G401 (cell line): ENCODE measurements around the gene RTP1. TPM values are rescaled to one million over a fixed set of nuclear protein-coding genes. Genes with fewer than 3 reads are reported as not detected.
A peak's percentile ranks its signal among the peaks of the same experiment; 100 is the strongest.
"Not testable (repeated sequence)": the region's sequence is repeated elsewhere in the genome, so short reads cannot be mapped to it uniquely, and the experiment has no call there.

Source experiments
- DNase-seq: peaks from one replicate; pipeline ENCODE4 v3.0.0-alpha.2; 2015; ENCODE audit warnings: low spot score
- in situ Hi-C: cut with HindIII; loops from 2 replicates; pipeline ENCODE4 v1.10.0; 2016; ENCODE audit warnings: low sequenced_read_pairs, mixed read lengths
- total RNA-seq: library from RNA; depleted of rRNA; stranded (reverse); fragments of >200 nt; shearing (Covaris generic); gene quantifications from 2 replicates; pipeline ENCODE4 v1.2.3, GENCODE V29; 2014; rRNA removed

Gene RTP1
- total RNA-seq = not detected in 2 replicates

DNA sequence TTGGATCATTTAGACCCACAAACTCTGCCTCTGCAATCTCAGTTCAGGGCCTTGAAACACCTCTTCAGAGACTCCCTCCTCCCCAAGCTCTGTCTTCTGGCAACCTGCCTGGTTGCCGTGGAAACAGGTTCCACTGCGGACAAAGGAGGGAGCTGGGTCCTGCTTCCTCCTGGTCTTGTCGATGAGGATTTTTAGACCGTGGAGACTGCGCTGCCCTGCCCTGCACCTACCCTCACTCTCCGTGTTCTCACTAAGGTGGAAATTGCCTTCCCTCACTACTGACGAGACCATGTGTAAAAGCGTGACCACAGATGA lies at the start of gene RTP1:
Gene RTP1 (plus strand): TSS at position 152 of the 315 bp plus-strand sequence. CDS start 30 bp downstream, at position 182.
- in situ Hi-C loops = no loop called here
- DNase-seq = peak; percentile 36

- no peak for DNase-seq
- in situ Hi-C loops = no loop called here
These were observed 47.1 kb upstream of the RTP1 start for GRCh38 chr3:187150186-187150585.

DNA sequence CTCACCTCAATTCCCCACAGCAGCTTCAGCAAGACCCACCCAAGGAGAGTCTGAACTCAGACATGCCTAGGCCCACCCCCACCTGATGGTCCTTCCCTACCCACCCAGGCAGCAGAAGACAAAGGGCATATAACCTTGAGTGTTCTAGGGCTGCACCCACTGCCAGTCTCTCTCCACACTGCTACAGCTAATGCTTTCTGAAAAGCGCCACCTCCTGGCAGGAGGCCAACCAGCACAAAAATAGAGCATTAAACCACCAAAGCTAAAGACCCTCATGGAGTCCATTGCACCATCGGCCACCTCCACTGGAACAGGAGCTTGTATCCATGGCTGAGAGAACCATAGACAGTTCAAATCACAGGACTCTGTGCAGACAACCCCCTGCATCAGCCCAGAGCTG lies 46.7 kb upstream of the RTP1 start:
- DNase-seq = no peak
- in situ Hi-C loops = no loop called here

DNA sequence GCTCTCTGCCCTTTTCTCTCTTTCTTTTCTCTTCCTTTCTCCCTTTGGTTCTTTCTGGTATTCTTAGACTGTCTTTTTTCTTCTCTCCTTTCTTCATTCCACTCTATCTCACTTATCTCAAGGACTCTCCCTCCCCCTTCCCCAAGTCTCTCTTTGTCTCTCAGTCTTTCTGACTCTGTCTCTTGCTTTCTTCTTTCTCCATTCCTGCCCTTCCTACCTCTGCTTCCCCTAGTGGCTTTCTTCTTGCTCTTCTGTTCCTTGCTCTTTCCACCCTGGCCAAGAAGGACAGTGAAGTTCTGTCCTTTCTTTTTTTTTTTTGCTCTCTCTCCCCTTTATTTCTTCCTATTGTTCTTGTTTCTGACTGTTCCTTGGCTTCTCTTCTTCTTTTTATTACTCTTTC lies 35.7 kb upstream of the RTP1 start:
- no peak for DNase-seq
- in situ Hi-C loops = no loop called here

- DNase-seq = no peak
- in situ Hi-C loops = no loop called here
These were observed 34.9 kb upstream of the RTP1 start for GRCh38 chr3:187162265-187162953.

GRCh38 chr3:187165144-187165543 lies 32.1 kb upstream of the RTP1 start:
- in situ Hi-C loops = no loop called here
- DNase-seq = peak; percentile 64

GRCh38 chr3:187166750-187167149 lies 30.5 kb upstream of the RTP1 start:
- in situ Hi-C loops = no loop called here
- no peak for DNase-seq

DNA sequence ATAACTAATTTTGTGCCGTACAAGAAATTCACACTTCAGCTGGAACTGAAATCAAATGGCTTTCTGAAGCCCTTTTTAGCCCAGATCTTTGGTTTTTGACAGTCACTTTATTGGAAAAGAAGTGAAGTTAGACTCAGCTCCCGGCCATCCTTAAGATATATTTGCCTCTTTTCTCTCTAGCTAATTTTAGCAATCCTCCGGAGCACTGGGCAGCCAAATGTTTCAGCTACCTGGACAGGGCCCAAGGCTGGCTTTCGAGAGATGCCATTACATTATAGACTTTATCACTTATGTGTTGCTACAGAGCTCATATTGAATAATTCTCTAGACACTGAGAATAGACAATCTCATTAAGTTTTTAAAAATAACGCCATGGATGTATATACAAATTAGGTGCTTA lies 29.5 kb upstream of the RTP1 start:
- no peak for DNase-seq
- in situ Hi-C loops = no loop called here

- DNase-seq = no peak
- in situ Hi-C loops = no loop called here
These were observed 27.9 kb upstream of the RTP1 start for GRCh38 chr3:187169231-187169960.

- DNase-seq, in situ Hi-C loops: not testable (repeated sequence)
These were observed 26.4 kb upstream of the RTP1 start for GRCh38 chr3:187170911-187171310.

DNA sequence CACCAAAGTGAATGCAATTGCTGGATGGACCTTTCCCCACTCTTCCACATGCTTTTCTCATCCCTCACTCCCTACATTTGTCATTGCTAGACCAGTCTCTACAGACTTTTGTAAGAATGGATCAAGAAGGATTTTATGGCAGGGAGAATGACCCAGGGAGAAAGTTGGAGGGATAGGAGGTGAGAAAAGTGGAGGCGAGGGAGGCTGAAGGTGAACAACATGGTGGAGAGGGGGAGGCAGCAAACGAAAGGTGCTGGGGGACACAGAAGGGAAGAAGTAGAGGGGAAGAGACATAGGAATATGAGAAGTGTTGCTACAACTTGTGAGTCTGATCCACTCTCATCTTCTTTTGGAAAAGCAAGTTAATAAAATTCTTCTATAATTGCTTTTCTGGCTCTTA lies 24.4 kb upstream of the RTP1 start:
- in situ Hi-C loops = no loop called here
- no peak for DNase-seq

GRCh38 chr3:187181454-187182170 lies 15.7 kb upstream of the RTP1 start:
- DNase-seq = no peak
- in situ Hi-C loops = no loop called here

DNA sequence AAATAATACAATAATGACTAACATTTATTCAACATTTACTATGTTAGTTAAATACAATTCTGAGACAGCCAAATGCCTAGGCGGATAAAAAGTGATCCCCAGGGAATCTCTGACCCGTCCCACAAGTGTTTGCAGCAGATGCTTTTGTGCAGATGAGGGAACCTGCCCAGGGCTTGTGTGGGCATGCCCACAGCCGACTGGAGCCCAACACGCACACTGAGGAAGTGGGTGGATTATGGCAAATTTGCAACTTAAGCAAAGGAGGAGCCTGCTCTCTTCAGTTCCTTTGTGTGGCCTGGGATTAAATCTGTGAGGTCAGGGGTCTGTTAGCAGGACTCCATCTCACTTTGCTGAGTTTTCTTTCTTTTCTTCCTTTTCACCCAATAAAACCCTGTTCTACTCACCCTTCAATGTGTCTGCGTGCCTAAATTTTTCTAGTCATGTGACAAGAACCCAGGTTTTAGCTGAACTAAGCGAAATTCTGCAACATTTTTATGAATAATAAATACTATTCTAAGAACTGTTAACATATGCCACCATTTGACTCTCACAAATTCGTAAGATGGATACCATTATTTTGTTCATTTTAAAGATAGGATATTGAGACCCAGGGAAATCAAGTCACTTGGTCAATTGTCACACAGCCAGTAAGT lies 13.9 kb upstream of the RTP1 start:
- no peak for DNase-seq
- in situ Hi-C loops = no loop called here

GRCh38 chr3:187183903-187184302 lies 13.4 kb upstream of the RTP1 start:
- no peak for DNase-seq
- in situ Hi-C loops = no loop called here

DNA sequence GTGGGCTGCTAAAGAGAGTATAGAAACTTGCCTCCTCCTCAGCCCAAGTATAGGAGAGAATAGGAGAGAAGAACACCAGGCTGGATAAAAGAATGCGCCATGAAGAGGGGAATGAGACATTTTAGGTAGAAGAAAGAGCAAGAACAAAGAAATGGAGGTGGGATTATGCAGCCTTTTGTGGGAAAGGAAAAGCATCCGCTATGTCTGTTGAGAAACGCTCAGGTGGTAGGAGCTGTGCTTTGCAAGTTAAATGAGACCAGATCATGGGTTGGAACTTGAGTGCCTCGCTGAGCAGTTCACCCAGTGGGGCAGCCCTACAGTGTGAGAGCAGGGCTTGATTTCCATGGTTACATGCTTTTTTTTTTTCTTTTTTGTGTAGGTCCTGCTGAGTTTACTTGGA lies 11.5 kb upstream of the RTP1 start:
- in situ Hi-C loops = no loop called here
- no peak for DNase-seq

- DNase-seq = no peak
- in situ Hi-C loops = no loop called here
These were observed 10.9 kb upstream of the RTP1 start for GRCh38 chr3:187186375-187186774.

DNA sequence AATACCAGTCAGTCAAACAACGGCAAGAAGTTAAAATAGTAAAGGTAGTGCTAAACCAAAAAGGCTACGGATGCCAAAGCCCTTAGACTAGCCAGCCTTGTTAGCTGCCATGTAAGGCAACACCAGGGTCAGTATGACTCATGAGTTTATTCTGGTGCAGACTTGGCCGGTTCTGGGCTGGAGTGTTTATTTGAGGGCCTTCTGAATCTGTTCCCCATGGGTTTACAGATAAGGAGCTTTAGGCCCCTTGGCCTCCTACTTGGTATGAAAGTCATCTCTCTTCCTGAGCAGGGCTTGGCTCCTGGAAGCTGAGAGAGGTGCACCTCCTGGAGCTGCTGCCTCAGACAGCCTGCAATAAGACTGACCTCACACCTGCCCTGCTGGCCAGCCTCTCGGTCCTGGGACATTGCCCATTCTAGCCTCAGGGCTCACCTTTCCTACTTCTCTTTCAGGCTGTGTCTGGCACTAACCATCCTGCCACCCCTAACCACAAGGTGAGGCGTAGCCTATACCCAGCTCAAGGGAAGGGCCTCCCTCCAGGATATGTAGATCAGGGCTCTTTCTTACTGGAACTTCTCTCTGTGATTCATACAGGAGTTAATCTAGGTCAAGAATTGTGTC lies 10.4 kb upstream of the RTP1 start:
- in situ Hi-C loops = no loop called here
- DNase-seq = no peak

DNA sequence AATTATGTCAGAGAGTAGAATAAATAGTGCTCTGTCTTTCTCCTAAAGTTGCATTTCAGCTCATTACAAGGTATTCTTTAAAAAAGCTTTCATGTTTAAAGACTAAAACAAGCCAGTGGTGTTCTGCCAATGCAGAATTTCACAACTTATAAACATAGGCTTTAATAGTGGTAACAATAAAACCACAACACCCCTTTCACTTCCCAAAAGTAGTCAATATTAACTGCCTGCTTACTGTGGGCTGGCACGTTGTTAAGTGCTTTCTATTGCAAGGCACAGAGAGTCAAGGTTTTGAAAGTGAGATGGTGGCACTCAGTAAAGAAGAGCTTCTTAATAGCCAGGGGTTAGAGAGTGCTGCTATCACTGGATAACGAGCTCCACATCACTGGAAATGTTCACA lies 8.4 kb upstream of the RTP1 start:
- DNase-seq = no peak
- in situ Hi-C loops = no loop called here

GRCh38 chr3:187191271-187191670 lies 6.0 kb upstream of the RTP1 start:
- DNase-seq = no peak
- in situ Hi-C loops = no loop called here

DNA sequence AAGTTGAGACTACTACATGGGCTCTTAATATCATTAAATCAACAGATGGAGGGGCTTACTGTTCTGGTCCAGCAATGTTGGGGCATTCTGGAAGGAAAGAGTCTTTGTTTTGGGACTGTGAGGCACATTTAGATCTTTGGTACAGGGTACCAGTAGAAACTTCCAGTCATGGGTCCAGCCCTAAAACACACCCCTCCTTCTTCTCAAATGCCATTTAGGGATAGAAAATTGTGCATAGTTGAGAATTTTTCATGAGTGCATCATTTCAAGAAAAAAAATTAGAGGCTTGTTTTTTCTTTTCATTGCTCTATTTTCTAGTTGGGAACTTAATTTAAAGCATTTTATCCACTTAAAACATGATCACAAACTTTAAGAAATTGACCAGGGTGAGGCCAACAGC lies 4.1 kb upstream of the RTP1 start:
- no peak for DNase-seq
- in situ Hi-C loops = no loop called here
